NCI-H748 (cell line): Measurements from ENCODE around the gene ARFIP2.

Experiments used
- DNase-seq: peaks from one replicate; lab custom pipeline; 2025; ENCODE audit not compliant: unreplicated experiment; lab: John Stamatoyannopoulos, UW

ARFIP2 gene

GRCh38 chr11:6483015-6483414 is 1.9 kb upstream of the ARFIP2 start:
- DNase-seq: no peak

GRCh38 chr11:6482441-6482840 is 1.3 kb upstream of the ARFIP2 start:
- DNase-seq: no peak

- peak; percentile 15 for DNase-seq
Observed at GRCh38 chr11:6481924-6482275, 769 bp upstream of the ARFIP2 start.

GRCh38 chr11:6480299-6480914 is 724 bp downstream of the ARFIP2 start:
- no peak for DNase-seq

GRCh38 chr11:6476571-6476970 is 4.6 kb downstream of the ARFIP2 start:
- DNase-seq: no peak

- peak; percentile 63 for DNase-seq
Observed at GRCh38 chr11:6475936-6476335, 5.2 kb downstream of the ARFIP2 start.

GRCh38 chr11:6474806-6475500 is 6.2 kb downstream of the ARFIP2 start:
- DNase-seq: no peak

- no peak for DNase-seq
Observed at GRCh38 chr11:6474413-6474792, 6.7 kb downstream of the ARFIP2 start.

- DNase-seq: peak; percentile 90
Observed at GRCh38 chr11:6473451-6474412, 7.4 kb downstream of the ARFIP2 start, which contains the start of gene TRIM3. TRIM3 (minus strand) TSS chr11:6473941; CDS start chr11:6465695, 8,246 bp downstream.

GRCh38 chr11:6472934-6473333 is 8.2 kb downstream of the ARFIP2 start:
- no peak for DNase-seq

- DNase-seq: no peak
Observed at GRCh38 chr11:6469599-6469998, 11.5 kb downstream of the ARFIP2 start.

GRCh38 chr11:6468712-6469495 is 12.2 kb downstream of the ARFIP2 start:
- DNase-seq: peak; percentile 90

GRCh38 chr11:6459099-6459450 is 22.1 kb downstream of the ARFIP2 start:
- DNase-seq: no peak

GRCh38 chr11:6458352-6459098 is 22.6 kb downstream of the ARFIP2 start:
- DNase-seq: no peak

- DNase-seq: no peak
Observed at GRCh38 chr11:6457581-6458320, 23.4 kb downstream of the ARFIP2 start.

GRCh38 chr11:6456361-6457073 is 24.6 kb downstream of the ARFIP2 start:
- DNase-seq: no peak

- no peak for DNase-seq
Observed at GRCh38 chr11:6455070-6455469, 26.1 kb downstream of the ARFIP2 start.

GRCh38 chr11:6453152-6453551 is 28.0 kb downstream of the ARFIP2 start:
- DNase-seq: no peak

- no peak for DNase-seq
Observed at GRCh38 chr11:6452219-6452618, 28.9 kb downstream of the ARFIP2 start.
